Breast epithelium (tissue), 4 donors: Measurements from ENCODE around the gene CDK14. TPM values are rescaled to one million over a fixed set of nuclear protein-coding genes. Genes with fewer than 3 reads are reported as not detected.
"Not testable (repeated sequence)": the region's sequence is repeated elsewhere in the genome, so short reads cannot be mapped to it uniquely, and the experiment has no call there.

Experiments used
- DNase-seq, 2 donors: peaks; one replicate each; pipeline ENCODE4 v3.0.0-alpha.2; 2019; ENCODE audit warnings: low spot score in 2 of 2
- H3K27ac ChIP-seq, 2 donors: fragments of 200-600 bp; sonication (generic) in 1 of 2; one replicate each; pipeline ENCODE4 v1.5.1; 2016 to 2019; ENCODE audit warnings: mild to moderate bottlenecking in 1 of 2
- H3K27me3 ChIP-seq, 2 donors: fragments of 200-600 bp; sonication (generic) in 1 of 2; one replicate each; pipeline versions ENCODE4 v1.5.1 to v1.6.0; 2017 to 2019; ENCODE audit warnings: control low read depth in 1 of 2, mild to moderate bottlenecking in 1 of 2
- H3K36me3 ChIP-seq: fragments of 200-600 bp; one replicate; pipeline ENCODE4 v1.5.1; 2019
- H3K4me1 ChIP-seq, 2 donors: fragments of 200-600 bp; sonication (generic); one replicate each; pipeline ENCODE4 v1.5.1; 2016 to 2019; ENCODE audit warnings: control low read depth in 1 of 2
- H3K4me3 ChIP-seq, 3 donors: fragments of 200-600 bp; sonication (generic); 1 replicate in 2 of 3; 2 replicates in 1 of 3; pipeline ENCODE4 v1.5.1; 2016 to 2019; ENCODE audit warnings: mild to moderate bottlenecking in 3 of 3, moderate library complexity in 2 of 3
- H3K9me3 ChIP-seq, 2 donors: fragments of 200-600 bp; sonication (generic) in 1 of 2; one replicate each; pipeline ENCODE4 v1.5.1; 2016 to 2019; ENCODE audit warnings: control low read depth in 1 of 2
- POLR2A ChIP-seq: fragments of 450-650 bp; IDR thresholded peaks from one replicate; pipeline ENCODE4 v1.6.1; 2016; ENCODE audit warnings: antibody characterized with exemption, mild to moderate bottlenecking, moderate library complexity
- POLR2AphosphoS5 ChIP-seq, 3 donors: sonication (generic); formaldehyde crosslinking; IDR thresholded peaks; one replicate each; pipeline ENCODE4 v1.6.1; 2017; ENCODE audit warnings: antibody characterized with exemption in 3 of 3
- intact Hi-C: fragments of 100-400 bp; cut with DNase I; formaldehyde crosslinking; loops from one replicate; pipeline ENCODE4 v1.15.1; 2023; ENCODE audit warnings: low total_unique reads
- total RNA-seq, 3 donors: library from RNA; depleted of rRNA; stranded (reverse); fragments of >200 nt; gene quantifications; one replicate each; pipeline ENCODE4 v1.1.0, GENCODE V29; 2016
- TF ChIP-seq, protein P1 (sequence below), 3 donors: fragments of 450-650 bp; IDR thresholded peaks; one replicate each; pipeline ENCODE4 v1.5.1; 2016 to 2017; ENCODE audit warnings: antibody characterized with exemption in 3 of 3, mild to moderate bottlenecking in 3 of 3, moderate library complexity in 3 of 3

The CDK14 gene
- total RNA-seq, 3 donors from 2014 or later: 16.3 to 64.7 (median 29.8) TPM

DNA sequence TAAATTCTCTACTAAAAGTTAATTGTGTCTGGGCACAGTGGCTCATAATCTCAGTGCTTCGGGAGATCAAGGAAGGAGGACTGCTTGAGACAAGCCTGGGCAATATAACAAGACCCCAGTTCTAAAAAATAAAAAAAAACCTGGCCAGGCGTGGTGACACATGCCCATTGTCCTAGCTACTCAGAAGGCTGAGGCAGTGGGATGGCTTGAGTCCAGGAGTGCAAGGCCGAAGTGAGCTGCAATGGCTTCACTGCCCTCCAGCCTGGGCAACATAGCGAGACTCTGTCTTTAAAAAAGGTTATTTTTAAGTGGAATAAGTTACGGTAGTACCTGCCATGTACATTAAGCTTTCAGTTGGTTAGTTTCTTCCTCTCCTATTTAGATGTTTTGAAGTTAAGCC is 28.9 kb downstream of the CDK14 start:
- DNase-seq: no peak
- Histone ChIP-seq H3K4me3 (no peak overlapping the region), H3K4me1 (no peaks in the 10 kb centered on the region), H3K27ac (peak overlapping the region in 1 of 2 donors; percentile 17), H3K36me3 (no peaks in the 10 kb centered on the region), H3K27me3 (no peaks in the 10 kb centered on the region), H3K9me3 (no peaks in the 10 kb centered on the region)
- intact Hi-C loops: no loop called here
- TF ChIP-seq, protein P1, sequence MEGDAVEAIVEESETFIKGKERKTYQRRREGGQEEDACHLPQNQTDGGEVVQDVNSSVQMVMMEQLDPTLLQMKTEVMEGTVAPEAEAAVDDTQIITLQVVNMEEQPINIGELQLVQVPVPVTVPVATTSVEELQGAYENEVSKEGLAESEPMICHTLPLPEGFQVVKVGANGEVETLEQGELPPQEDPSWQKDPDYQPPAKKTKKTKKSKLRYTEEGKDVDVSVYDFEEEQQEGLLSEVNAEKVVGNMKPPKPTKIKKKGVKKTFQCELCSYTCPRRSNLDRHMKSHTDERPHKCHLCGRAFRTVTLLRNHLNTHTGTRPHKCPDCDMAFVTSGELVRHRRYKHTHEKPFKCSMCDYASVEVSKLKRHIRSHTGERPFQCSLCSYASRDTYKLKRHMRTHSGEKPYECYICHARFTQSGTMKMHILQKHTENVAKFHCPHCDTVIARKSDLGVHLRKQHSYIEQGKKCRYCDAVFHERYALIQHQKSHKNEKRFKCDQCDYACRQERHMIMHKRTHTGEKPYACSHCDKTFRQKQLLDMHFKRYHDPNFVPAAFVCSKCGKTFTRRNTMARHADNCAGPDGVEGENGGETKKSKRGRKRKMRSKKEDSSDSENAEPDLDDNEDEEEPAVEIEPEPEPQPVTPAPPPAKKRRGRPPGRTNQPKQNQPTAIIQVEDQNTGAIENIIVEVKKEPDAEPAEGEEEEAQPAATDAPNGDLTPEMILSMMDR (IDR thresholded peaks at IDR 0.05): no peak
- no peak for TF ChIP-seq POLR2A
- no peak for TF ChIP-seq POLR2AphosphoS5 (IDR thresholded peaks at IDR 0.05)

DNA sequence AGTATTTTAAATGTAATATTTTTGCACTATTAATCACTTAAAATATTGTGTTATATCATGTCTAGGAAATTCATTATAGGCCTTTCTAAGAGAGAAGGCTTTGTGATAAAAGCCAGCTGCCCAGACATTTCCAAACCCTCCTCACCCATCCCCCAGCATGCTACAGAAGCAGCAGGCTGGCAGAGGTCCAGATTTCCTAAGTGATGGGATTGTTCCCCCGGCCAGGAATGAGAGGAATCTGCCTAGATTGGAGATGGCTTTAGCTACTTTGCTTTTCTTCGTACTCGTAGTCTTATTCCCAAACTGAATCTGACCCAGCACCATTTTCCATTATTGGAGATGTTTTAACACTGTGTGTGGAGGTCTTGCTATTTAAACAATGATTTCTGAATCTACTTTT is 29.4 kb downstream of the CDK14 start:
- no peak overlapping the region for H3K27ac ChIP-seq
- TF ChIP-seq POLR2AphosphoS5 (IDR thresholded peaks at IDR 0.05): no peak
- TF ChIP-seq POLR2A: no peak
- TF ChIP-seq, protein P1 (IDR thresholded peaks at IDR 0.05): no peak
- no peaks in the 10 kb centered on the region for H3K36me3 ChIP-seq
- H3K4me1 ChIP-seq: no peaks in the 10 kb centered on the region
- peak in 1 of 2 donors; percentile 23 for DNase-seq
- no peak overlapping the region for H3K4me3 ChIP-seq
- intact Hi-C loops: no loop called here
- H3K27me3 ChIP-seq: no peaks in the 10 kb centered on the region
- no peaks in the 10 kb centered on the region for H3K9me3 ChIP-seq

DNA sequence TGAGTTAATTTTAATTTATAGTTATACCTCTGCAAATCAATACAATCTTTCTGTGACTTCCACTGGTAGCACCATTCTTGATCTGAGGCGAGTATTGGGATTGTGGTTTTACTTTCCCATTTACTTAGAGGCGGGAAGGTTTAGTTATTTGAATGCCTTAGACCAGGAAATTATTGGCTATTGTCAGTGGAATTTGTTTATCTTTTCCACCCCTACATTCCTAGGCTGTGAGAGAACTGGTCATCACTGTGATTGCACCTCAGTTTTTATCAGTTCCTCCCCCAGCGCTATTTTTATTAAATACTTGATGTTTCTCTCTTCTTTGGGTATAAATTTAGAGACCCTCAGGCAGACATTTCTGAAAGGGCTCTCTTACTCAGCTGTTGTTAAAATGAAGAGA is 29.9 kb downstream of the CDK14 start:
- DNase-seq: no peak
- Histone ChIP-seq H3K27ac (no peak overlapping the region), H3K27me3 (no peaks in the 10 kb centered on the region), H3K36me3 (no peaks in the 10 kb centered on the region), H3K4me1 (no peaks in the 10 kb centered on the region), H3K4me3 (no peak overlapping the region), H3K9me3 (no peaks in the 10 kb centered on the region)
- intact Hi-C loops: no loop called here
- no peak for TF ChIP-seq POLR2AphosphoS5 (IDR thresholded peaks at IDR 0.05)
- TF ChIP-seq, protein P1 (IDR thresholded peaks at IDR 0.05): no peak
- no peak for TF ChIP-seq POLR2A

DNA sequence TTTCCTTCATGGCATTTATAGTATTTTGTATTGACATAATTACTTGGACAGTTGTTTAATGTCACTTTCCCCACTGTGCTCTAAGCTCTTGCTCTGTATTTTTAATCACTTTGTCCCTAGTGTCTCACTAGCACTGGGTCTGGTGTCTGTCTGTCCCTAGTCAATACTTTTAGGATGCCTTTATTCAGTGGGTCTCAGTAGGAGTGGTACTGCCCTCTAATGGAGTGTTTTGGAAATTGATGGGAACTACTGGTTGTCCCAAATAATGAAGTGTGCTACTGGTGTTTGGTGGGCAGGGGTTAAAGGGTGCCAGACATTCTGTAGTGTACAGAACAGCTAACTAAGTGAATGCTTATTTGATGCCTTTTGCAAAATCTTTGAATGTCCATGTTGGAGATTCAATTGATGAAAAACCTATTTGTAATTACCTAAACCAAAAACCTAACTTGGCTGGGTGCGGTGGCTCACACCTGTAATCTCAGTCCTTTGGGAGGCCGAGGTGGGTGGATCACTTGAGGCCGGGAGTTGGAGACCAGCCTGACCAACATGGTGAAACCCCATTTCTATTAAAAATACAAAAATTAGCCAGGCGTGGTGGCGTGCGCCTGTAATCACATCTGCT is 33.3 kb downstream of the CDK14 start:
- no peak for DNase-seq
- Histone ChIP-seq H3K27ac (no peak overlapping the region), H3K4me1 (no peaks in the 10 kb centered on the region), H3K9me3 (no peaks in the 10 kb centered on the region), H3K27me3 (no peaks in the 10 kb centered on the region), H3K4me3 (no peak overlapping the region), H3K36me3 (no peaks in the 10 kb centered on the region)
- intact Hi-C loops: no loop called here
- no peak for TF ChIP-seq POLR2AphosphoS5 (IDR thresholded peaks at IDR 0.05)
- TF ChIP-seq, protein P1 (IDR thresholded peaks at IDR 0.05): peak in 2 of 3 donors; percentile 42 to 43
- TF ChIP-seq POLR2A: no peak

DNA sequence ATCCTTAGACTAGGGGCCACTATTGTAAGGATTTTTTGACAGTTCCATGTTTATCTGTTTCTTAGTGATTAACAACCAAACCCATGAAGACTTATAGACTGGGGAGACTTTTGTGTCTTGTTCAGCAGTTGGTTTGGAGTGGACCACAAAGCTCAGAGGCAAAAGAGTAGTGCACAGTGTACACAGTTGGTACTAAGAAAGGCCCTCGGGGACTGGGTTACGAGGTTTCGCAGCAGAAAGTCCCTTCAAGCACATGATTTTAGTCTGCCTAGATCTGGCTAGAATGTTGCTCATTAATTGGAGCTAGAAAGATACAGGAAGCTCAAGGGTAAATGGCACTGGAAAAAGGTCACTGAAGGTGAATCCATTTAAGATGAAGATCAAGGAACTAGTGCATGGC is 35.4 kb downstream of the CDK14 start:
- Histone ChIP-seq H3K4me1 (no peaks in the 10 kb centered on the region), H3K4me3 (no peak overlapping the region), H3K27ac (no peak overlapping the region), H3K9me3 (no peaks in the 10 kb centered on the region), H3K27me3 (no peaks in the 10 kb centered on the region), H3K36me3 (no peaks in the 10 kb centered on the region)
- intact Hi-C loops: no loop called here
- no peak for DNase-seq
- TF ChIP-seq, protein P1 (IDR thresholded peaks at IDR 0.05): no peak
- TF ChIP-seq POLR2A (no peak), POLR2AphosphoS5 (IDR thresholded peaks at IDR 0.05) (no peak)

DNA sequence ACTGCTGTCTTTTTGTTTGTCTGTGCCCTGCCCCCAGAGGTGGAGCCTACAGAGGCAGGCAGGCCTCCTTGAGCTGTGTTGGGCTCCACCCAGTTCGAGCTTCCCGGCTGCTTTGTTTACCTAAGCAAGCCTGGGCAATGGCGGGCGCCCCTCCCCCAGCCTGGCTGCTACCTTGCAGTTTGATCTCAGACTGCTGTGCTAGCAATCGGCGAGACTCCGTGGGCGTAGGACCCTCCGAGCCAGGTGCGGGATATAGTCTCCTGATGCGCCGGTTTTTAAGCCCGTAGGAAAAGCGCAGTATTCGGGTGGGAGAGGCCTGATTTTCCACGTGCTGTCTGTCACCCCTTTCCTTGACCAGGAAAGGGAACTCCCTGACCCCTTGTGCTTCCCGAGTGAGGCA is 43.6 kb downstream of the CDK14 start:
- intact Hi-C loops, H3K4me3 ChIP-seq, H3K27ac ChIP-seq, DNase-seq, H3K9me3 ChIP-seq, H3K36me3 ChIP-seq, H3K27me3 ChIP-seq, H3K4me1 ChIP-seq: not testable (repeated sequence)
